ENCODE measurements around the gene DMD.

The DMD gene

GRCh38 chrX:31550158-31550557 lies 1661.2 kb downstream of the DMD start:
- H3K9me3 Mint-ChIP-seq, result no peaks in the 10 kb centered on the region
- no peak overlapping the region for H3K4me3 Mint-ChIP-seq
- no peaks in the 10 kb centered on the region for H3K4me1 Mint-ChIP-seq
- H3K27ac Mint-ChIP-seq, result no peak overlapping the region
- H3K36me3 Mint-ChIP-seq, result no peaks in the 10 kb centered on the region
- H3K27me3 Mint-ChIP-seq, result no peaks in the 10 kb centered on the region

GRCh38 chrX:31547816-31548215 lies 1663.5 kb downstream of the DMD start:
- Mint-ChIP-seq H3K36me3 (no peaks in the 10 kb centered on the region), H3K27me3 (no peaks in the 10 kb centered on the region), H3K9me3 (no peaks in the 10 kb centered on the region), H3K27ac (no peak overlapping the region), H3K4me3 (no peak overlapping the region), H3K4me1 (no peaks in the 10 kb centered on the region)

- Mint-ChIP-seq H3K9me3 (no peaks in the 10 kb centered on the region), H3K4me3 (no peak overlapping the region), H3K4me1 (no peaks in the 10 kb centered on the region), H3K27me3 (no peaks in the 10 kb centered on the region), H3K27ac (no peak overlapping the region), H3K36me3 (no peaks in the 10 kb centered on the region)
These were observed 1663.9 kb downstream of the DMD start for GRCh38 chrX:31547416-31547815.

DNA sequence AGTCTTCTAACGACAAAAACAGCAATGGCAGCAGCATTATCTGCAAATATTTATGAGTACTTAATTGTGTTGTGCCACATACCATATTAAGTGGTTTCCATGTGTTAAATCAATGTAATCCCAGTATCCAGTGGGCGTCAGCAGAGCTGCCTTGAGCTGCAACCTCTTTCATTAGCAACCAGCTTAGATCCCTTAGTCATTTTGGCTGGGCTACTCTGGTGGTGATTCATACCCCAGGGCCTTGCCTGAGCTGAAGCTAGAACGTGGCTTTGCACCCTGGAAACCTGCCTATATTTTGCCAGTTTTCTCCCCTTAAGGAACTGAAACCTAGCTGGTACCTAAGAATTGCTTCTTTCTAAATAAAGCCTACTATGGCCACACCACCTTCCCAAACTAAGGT lies 1665.2 kb downstream of the DMD start:
- H3K36me3 Mint-ChIP-seq, result no peaks in the 10 kb centered on the region
- H3K9me3 Mint-ChIP-seq, result no peaks in the 10 kb centered on the region
- no peak overlapping the region for H3K27ac Mint-ChIP-seq
- H3K27me3 Mint-ChIP-seq, result no peaks in the 10 kb centered on the region
- no peaks in the 10 kb centered on the region for H3K4me1 Mint-ChIP-seq
- no peak overlapping the region for H3K4me3 Mint-ChIP-seq

- no peak overlapping the region for H3K4me3 Mint-ChIP-seq
- no peaks in the 10 kb centered on the region for H3K27me3 Mint-ChIP-seq
These were observed 1665.6 kb downstream of the DMD start for GRCh38 chrX:31545726-31546125.

DNA sequence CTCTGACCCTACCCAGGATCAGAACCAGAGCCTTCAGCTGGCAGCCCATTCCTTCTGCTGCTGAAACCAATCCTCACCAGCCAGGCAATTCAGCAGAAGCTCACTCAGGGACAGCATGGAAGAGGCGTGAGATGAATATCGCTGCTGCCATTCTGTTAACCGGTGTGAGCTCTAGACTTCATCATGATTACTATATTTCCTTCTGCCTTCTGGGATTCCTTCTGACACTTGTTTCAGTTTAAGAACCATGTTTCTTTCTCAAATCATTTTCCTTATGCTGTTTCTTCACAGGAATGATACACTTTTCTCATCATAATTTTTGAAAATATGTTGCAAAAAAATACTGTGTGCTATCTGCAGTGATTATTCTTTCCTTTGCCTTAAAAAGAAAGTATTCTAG lies 1666.2 kb downstream of the DMD start:
- no peaks in the 10 kb centered on the region for H3K27me3 Mint-ChIP-seq
- no peaks in the 10 kb centered on the region for H3K36me3 Mint-ChIP-seq
- H3K4me3 Mint-ChIP-seq, result no peak overlapping the region
- H3K4me1 Mint-ChIP-seq, result no peaks in the 10 kb centered on the region
- no peak overlapping the region for H3K27ac Mint-ChIP-seq
- no peaks in the 10 kb centered on the region for H3K9me3 Mint-ChIP-seq

More at GRCh38 chrX:31545726-31546125, 1665.6 kb downstream of the DMD start:
- Mint-ChIP-seq H3K27ac (no peak overlapping the region), H3K36me3 (no peaks in the 10 kb centered on the region), H3K4me1 (no peaks in the 10 kb centered on the region), H3K9me3 (no peaks in the 10 kb centered on the region)

- no peaks in the 10 kb centered on the region for H3K9me3 Mint-ChIP-seq
- no peak overlapping the region for H3K4me3 Mint-ChIP-seq
- H3K27me3 Mint-ChIP-seq, result no peaks in the 10 kb centered on the region
- no peaks in the 10 kb centered on the region for H3K36me3 Mint-ChIP-seq
- no peak overlapping the region for H3K27ac Mint-ChIP-seq
- H3K4me1 Mint-ChIP-seq, result no peaks in the 10 kb centered on the region
These were observed 1667.7 kb downstream of the DMD start for GRCh38 chrX:31543634-31544033.

DNA sequence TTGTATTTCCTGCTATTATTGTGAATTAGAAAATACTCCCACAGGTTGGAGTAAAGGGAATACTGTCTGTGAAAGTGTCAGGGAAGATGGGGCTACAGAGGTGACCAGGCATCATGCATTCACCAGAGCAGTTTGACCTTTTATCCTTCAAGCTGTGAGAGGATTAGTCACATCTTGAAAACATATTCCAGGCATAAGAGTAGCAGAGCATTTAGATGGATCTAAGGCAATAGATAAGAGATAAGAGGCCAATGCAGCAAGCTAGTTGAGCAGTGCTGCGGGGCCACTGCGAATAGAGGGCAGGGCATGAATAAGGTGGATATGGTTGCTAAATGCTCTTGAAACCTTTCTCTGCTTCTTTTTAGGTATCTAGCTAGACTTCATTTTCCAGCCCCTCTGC lies 1668.8 kb downstream of the DMD start:
- Mint-ChIP-seq H3K9me3 (no peaks in the 10 kb centered on the region), H3K27ac (no peak overlapping the region), H3K27me3 (no peaks in the 10 kb centered on the region), H3K36me3 (no peaks in the 10 kb centered on the region), H3K4me1 (no peaks in the 10 kb centered on the region), H3K4me3 (no peak overlapping the region)

DNA sequence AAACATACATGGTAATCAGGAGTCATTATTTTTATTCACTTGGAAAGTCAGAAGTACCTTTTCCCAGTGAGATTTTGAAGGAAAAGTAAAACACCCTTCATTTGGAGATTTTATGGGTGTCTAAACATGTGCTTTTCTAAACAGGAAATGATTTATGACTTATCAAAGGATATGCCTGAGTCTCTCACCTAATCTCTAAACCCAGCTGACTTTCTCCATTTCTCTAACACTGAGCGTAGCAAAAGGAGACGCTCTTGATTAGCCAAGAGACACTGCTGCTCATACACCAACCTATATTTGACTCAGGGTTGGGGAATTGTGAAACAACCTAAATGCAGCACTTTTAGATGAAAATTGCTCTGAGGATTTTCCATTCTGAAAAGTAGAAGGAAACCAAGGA lies 1671.0 kb downstream of the DMD start:
- no peak overlapping the region for H3K4me3 Mint-ChIP-seq
- H3K4me1 Mint-ChIP-seq, result no peaks in the 10 kb centered on the region
- H3K9me3 Mint-ChIP-seq, result no peaks in the 10 kb centered on the region
- H3K27me3 Mint-ChIP-seq, result no peaks in the 10 kb centered on the region
- H3K27ac Mint-ChIP-seq, result no peak overlapping the region
- no peaks in the 10 kb centered on the region for H3K36me3 Mint-ChIP-seq

DNA sequence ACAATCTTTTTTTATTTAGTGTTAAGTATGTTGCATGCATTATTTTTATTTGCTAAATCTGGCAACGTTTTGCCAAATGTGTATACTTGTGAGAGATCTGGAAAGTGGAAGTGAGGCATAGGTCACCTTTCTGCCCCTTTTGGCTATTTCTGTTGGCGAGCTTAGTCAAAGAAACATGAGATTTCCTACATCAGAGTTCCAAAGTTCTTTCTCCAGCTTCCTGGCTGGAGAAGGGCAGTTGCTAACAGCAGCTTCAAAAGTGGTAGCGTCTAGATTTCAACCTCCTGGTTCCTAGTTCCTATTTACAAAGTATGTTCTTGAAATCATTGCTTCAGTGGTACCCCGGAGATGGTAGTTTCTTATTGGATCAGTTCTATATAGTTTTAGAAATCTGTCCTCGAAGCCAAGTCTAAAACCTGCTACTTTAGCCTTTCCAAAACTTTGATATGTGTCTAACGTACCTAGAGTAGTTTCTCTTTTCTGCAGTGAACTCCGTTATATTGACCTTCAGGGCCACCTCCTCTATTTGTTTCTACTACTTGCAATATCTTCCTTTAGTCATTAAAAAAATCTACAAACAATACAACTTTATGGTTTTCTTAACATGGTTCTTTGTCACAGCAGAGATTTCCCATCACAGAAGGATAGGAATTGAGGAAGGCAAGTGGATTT lies 1683.8 kb downstream of the DMD start:
- Mint-ChIP-seq H3K4me3 (no peak overlapping the region), H3K27ac (no peak overlapping the region), H3K36me3 (no peaks in the 10 kb centered on the region), H3K27me3 (no peaks in the 10 kb centered on the region), H3K9me3 (no peaks in the 10 kb centered on the region), H3K4me1 (no peaks in the 10 kb centered on the region)

GRCh38 chrX:31523884-31524536 lies 1687.3 kb downstream of the DMD start:
- H3K4me1 Mint-ChIP-seq, result no peaks in the 10 kb centered on the region
- no peaks in the 10 kb centered on the region for H3K9me3 Mint-ChIP-seq
- H3K4me3 Mint-ChIP-seq, result no peak overlapping the region
- H3K36me3 Mint-ChIP-seq, result no peaks in the 10 kb centered on the region
- H3K27ac Mint-ChIP-seq, result no peak overlapping the region
- H3K27me3 Mint-ChIP-seq, result no peaks in the 10 kb centered on the region

DNA sequence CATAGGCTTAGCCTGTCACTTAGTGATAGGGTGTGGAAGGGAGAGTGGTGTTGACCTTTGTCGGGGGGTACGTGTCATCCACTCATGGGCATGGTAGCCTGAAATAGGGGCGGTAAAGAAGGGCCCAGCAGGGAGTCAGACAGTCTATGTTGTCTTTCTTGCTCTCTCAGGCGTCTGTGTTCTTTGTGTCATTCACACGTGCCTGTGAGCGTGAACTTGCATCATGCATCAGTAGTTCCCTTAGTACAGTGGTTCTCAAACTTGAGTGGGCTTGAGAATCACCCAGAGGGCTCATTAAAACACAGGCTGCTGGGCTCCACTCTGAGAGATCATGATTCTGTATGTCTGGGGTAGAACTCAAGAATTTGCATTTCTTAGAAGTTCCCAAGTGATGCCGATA lies 1688.6 kb downstream of the DMD start:
- no peaks in the 10 kb centered on the region for H3K9me3 Mint-ChIP-seq
- H3K27me3 Mint-ChIP-seq, result no peaks in the 10 kb centered on the region
- no peak overlapping the region for H3K27ac Mint-ChIP-seq
- no peaks in the 10 kb centered on the region for H3K36me3 Mint-ChIP-seq
- H3K4me1 Mint-ChIP-seq, result no peaks in the 10 kb centered on the region
- no peak overlapping the region for H3K4me3 Mint-ChIP-seq

DNA sequence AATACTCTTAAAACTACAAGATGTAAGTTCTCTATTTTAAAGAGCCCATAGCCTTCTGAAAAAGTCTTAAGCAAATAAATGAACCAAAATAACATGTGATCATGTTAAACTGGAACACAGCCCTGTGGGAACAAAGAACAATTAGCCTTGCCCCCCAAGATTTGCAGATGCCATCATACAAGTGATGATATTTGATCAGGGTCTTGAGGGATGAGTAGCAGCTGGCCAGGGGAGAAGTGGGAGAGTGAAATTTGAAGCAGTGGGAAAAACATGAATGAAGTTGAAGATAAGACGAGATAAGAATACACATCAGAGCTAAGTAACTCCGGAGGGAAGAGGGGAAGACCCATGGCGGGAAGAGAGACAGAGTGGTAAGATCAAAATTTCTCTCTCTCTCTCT lies 1689.4 kb downstream of the DMD start:
- no peak overlapping the region for H3K4me3 Mint-ChIP-seq
- no peaks in the 10 kb centered on the region for H3K27me3 Mint-ChIP-seq
- H3K4me1 Mint-ChIP-seq, result no peaks in the 10 kb centered on the region
- no peak overlapping the region for H3K27ac Mint-ChIP-seq
- H3K9me3 Mint-ChIP-seq, result no peaks in the 10 kb centered on the region
- H3K36me3 Mint-ChIP-seq, result no peaks in the 10 kb centered on the region

DNA sequence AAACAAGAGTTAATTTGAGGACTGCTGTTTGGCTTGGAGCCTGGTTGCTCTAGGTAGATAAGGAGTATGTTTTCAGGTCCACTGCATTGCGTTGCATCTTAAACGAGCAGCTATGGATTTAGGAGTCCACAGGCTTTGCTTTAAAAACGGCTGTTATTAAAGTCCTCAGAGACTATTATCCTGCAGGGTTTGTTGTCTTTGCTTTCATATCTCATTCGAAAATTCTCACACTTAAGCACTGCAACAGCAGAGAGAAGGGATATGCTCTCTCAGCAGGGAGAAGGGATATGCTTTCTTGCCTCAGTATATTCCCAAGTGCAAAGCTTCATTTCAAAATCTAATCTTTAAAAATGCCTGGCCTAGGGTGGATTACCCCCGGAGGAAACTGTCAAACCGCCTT lies 1694.8 kb downstream of the DMD start:
- no peaks in the 10 kb centered on the region for H3K4me1 Mint-ChIP-seq
- no peaks in the 10 kb centered on the region for H3K27me3 Mint-ChIP-seq
- H3K4me3 Mint-ChIP-seq, result no peak overlapping the region
- no peaks in the 10 kb centered on the region for H3K9me3 Mint-ChIP-seq
- H3K27ac Mint-ChIP-seq, result no peak overlapping the region
- H3K36me3 Mint-ChIP-seq, result no peaks in the 10 kb centered on the region

- H3K4me3 Mint-ChIP-seq, result no peak overlapping the region
- no peaks in the 10 kb centered on the region for H3K4me1 Mint-ChIP-seq
- no peaks in the 10 kb centered on the region for H3K36me3 Mint-ChIP-seq
- H3K27me3 Mint-ChIP-seq, result no peaks in the 10 kb centered on the region
- H3K27ac Mint-ChIP-seq, result no peak overlapping the region
- H3K9me3 Mint-ChIP-seq, result no peaks in the 10 kb centered on the region
These were observed 1703.0 kb downstream of the DMD start for GRCh38 chrX:31508338-31508737.

DNA sequence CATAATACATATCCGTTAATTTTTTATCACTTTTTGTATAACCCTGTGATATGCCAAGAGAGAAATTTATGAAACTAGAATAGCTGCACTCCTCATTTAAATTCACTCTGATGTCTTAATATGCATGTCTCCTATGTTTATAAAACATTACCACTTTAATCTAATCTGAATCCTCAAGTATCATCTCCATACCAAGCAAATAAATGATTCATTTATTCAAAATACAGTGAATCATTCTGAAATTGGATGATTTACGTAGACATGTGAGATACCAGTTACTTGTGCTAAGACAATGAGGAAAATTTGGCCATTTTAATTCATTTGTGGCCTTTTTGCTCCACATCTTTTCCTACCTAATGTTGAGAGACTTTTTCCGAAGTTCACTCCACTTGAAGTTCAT lies 1704.4 kb downstream of the DMD start:
- H3K27me3 Mint-ChIP-seq, result peaks cover 1% of the 10 kb centered on the region
- H3K9me3 Mint-ChIP-seq, result no peaks in the 10 kb centered on the region
- no peak overlapping the region for H3K4me3 Mint-ChIP-seq
- H3K27ac Mint-ChIP-seq, result no peak overlapping the region
- H3K36me3 Mint-ChIP-seq, result no peaks in the 10 kb centered on the region
- no peaks in the 10 kb centered on the region for H3K4me1 Mint-ChIP-seq

DNA sequence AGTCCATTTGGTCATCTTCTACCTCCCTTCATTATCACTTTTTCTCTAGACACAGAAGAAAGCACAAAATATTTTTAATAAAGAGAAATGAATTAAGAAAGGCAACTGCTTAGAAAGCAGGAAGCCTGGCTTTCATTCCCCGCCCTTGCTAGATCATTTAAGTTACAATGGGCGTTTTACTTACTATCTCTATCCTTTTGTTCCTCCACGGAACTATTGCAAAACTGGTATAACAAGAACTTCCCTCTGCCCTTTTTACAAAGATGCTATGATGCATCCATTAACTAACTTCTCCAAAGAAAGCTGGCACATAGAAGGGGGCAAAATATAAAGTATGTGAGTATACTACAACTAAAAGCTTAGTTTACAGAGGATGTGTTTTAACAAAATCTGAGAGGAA lies 1705.0 kb downstream of the DMD start:
- Mint-ChIP-seq H3K27me3 (peaks cover 1% of the 10 kb centered on the region), H3K4me3 (no peak overlapping the region), H3K36me3 (no peaks in the 10 kb centered on the region), H3K4me1 (no peaks in the 10 kb centered on the region), H3K27ac (no peak overlapping the region), H3K9me3 (no peaks in the 10 kb centered on the region)

All from activated naive CD4-positive, alpha-beta T cell treated with anti-CD3 and anti-CD28 coated beads, Interleukin-2, amount 50 U/mL, for 24 hours (primary cell).